Measurements from ENCODE around the gene MARCKS.

Gene MARCKS, protein sequence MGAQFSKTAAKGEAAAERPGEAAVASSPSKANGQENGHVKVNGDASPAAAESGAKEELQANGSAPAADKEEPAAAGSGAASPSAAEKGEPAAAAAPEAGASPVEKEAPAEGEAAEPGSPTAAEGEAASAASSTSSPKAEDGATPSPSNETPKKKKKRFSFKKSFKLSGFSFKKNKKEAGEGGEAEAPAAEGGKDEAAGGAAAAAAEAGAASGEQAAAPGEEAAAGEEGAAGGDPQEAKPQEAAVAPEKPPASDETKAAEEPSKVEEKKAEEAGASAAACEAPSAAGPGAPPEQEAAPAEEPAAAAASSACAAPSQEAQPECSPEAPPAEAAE

DNA sequence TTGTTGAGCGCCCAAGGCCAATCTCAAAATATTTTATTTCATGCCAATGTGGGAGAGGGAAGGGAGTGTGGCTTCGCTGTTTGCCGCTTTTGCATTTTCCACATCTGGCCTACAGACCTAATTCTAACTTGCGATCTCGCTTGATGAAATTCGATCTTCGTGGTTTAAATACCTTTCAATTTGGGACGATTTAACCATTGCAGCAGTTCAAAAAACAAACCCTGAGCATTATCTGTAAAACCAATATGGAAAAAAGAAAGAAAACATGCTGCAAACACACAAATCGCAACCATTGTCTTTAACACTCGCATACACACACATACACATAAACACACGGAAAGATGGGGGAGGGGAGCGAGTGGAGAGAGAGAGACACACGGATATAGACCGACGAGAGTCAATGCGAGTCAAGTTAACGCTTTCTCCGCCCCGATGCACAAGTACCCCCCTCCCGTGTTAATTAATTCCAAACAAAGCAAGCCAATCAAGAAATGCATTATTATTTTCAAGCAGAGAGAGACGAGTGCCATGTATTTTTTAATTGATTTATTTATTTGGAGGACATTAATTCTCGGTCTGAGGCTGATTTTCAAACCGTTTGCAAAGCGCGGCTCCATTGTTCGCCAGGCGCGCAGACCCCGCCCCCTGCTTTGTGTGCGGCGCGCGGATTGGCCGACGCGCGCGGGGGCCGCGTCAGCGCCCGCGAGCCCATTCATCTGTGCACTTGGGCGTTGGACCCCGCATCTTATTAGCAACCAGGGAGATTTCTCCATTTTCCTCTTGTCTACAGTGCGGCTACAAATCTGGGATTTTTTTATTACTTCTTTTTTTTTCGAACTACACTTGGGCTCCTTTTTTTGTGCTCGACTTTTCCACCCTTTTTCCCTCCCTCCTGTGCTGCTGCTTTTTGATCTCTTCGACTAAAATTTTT is at the start of gene MARCKS:
MARCKS (plus strand) TSS at position 721 of the 931 bp plus-strand sequence. CDS start 401 bp downstream, outside the sequence.
- peak; percentile 71 for DNase-seq (ENCODE audit: insufficient read length, low spot score)
- FAIRE-seq, result peak; percentile 65

DNA sequence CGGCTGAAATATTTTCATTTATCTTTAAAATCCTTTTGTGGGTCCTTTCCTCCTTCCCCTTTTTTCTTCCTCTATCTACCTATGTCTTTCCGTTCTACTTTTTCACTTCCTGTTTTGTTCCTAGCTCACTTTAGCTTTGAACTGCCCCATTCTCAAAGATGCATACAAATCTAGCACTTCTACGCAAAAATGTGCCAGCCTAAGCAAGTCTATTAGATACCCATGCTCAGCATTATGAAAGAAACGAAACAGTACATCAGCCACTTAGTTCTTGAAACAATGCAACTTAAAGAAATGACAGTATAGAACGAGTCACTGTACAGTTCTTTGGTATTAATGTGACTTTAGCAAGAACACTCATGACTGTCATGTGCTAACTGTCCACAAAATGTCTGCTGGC is 47.3 kb upstream of the MARCKS start:
- no peak for FAIRE-seq
- no peak for DNase-seq (ENCODE audit: insufficient read length, low spot score)

DNA sequence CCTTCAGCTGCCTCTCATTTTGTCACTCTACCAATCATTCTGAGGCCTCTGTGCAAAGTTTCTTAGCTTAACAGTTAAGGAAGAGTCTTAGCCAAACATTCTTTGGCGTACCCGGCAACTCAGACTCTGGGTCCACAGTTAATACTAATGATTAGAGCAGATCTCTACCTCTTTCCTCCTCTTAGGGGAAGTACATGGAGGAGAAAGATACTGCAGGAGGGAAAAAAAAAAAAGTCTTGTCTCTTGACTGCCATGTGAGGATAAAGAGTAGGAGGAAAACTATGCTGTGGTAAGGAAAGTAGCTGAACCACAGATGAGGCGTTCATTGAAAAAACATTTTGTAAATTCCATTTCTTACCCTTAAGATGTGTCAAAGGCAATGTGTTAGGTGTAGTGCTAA is 44.0 kb upstream of the MARCKS start:
- DNase-seq (ENCODE audit: insufficient read length, low spot score) (peak; percentile 23), FAIRE-seq (no peak)

- no peak for DNase-seq (ENCODE audit: insufficient read length, low spot score)
- FAIRE-seq, result no peak
These were observed 38.6 kb upstream of the MARCKS start for GRCh38 chr6:113818578-113818977.

DNA sequence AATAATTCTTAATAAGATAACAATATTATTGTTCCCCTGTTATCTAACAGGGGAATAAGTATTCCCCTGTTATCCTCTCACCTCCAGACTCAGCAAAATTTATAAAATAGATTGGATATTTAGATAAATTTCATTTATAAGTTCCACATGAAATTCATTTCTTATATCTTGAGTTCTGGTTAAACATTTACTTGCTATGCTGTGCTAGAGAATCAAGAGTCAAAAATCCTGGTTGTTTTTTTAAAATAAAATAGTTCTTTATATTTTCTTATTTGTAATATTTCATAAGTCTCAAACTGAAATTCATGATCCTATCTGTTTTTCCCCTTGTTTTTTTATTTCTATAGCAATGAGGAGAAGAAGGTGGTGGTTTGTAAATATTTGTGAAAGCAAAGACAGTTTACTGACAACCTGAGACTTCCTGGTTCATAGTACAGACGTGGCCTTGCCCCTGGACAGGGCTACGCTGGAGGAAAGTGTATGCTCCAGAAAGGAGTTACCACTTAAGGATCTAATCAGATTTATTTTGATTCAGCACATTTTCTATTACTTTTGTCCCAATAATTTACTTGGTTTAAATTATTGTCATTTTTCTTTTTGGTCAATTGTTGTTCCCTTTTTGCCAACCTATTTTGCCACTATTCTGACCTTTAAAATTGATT is 37.8 kb upstream of the MARCKS start:
- FAIRE-seq (no peak), DNase-seq (ENCODE audit: insufficient read length, low spot score) (no peak)

DNA sequence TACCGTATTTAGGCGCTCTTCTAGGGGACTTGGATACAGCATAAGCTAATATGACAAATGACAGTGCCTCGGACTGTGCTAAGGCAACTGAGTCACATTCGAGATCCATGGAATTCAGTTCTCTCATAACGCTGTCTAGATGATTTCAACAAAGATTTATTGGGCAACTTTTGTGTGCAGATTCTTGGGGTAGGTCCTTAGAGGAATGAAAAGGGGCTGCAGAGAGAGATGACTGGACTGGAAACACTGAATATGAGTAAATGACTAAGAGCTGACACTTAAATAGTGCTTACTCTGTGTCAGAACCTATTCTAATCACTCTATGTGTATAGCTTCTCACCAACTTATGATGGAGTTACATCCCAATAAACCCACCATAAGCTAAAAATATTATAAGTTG is 36.4 kb upstream of the MARCKS start:
- DNase-seq (ENCODE audit: insufficient read length, low spot score) (no peak), FAIRE-seq (no peak)

DNA sequence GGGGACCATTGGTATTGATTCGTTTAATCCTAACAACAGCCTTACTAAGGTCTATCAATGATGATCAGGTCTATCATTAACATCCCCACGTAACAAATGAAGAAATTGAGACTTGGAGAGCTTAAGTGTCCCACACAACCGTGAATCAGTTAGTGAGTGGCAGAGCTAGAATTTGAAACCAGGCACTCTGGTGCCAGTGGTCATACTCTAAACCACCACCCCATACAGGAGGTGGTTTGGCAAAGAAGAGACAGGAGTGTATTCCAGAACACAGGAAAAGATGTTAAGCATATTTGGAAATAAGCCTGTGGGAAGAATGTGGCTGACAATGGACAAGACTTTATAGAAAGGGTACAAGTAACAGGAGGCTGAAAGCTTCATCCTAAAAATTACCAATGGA is 35.7 kb upstream of the MARCKS start:
- FAIRE-seq (no peak), DNase-seq (ENCODE audit: insufficient read length, low spot score) (no peak)

DNA sequence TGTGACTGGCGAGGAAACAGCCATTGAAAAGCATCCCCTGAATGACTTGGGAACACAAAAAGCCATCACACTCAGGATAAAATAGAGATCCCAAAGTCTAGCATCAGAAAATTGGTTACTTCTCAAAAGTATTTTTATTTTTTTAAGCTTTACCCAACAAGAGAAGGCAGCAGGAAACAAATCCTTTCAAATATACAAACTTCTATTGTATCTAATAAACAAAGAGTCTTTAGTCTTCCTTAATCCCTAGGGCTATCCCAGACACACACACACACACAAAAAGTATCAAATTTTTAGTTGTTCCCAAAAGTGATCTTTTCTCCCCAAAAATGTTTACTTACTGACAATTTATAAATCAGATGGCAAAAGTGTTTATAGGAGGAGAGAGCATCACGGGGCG is 33.2 kb upstream of the MARCKS start:
- no peak for FAIRE-seq
- no peak for DNase-seq (ENCODE audit: insufficient read length, low spot score)

DNA sequence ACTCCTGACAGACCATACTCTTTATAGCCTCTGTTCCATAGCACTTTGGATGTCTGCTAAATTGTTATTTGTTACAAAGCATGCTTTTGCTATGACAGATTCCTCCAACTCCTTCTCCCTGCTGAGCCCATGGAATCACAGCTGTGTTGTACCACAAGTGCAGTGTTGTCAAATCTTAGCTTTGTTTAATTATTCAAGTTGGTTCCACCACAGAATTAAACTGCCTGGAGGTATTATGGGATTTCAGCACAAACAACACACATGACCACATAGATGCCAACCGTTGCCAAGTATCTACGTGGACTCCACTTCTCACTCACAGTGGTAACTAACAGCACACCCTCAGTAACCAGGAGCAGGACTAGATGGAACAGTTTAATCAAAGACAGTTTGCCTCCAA is 32.7 kb upstream of the MARCKS start:
- peak; percentile 69 for FAIRE-seq
- DNase-seq (ENCODE audit: insufficient read length, low spot score), result no peak

DNA sequence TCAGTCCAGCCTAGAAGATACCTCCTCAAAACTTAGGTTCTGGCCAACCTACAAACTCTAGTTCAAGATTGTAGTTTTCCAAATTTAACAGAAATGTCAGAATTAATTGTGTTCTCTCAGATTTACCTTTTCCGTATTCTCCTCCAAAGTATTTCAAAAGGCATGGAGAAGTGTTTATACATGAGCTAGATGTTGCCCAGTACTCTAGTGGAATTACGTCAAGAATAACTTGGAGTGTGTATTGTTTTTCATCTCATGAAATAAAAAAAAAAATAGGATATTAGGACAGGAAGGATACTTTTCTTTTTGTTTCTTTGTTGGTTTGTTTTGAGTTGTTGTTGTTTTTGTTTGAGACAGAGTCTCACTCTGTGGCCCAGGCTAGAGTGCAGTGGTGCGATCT is 32.3 kb upstream of the MARCKS start:
- DNase-seq (ENCODE audit: insufficient read length, low spot score) (no peak), FAIRE-seq (no peak)

GRCh38 chr6:113825781-113826180 is 31.4 kb upstream of the MARCKS start:
- FAIRE-seq (no peak), DNase-seq (ENCODE audit: insufficient read length, low spot score) (no peak)

DNA sequence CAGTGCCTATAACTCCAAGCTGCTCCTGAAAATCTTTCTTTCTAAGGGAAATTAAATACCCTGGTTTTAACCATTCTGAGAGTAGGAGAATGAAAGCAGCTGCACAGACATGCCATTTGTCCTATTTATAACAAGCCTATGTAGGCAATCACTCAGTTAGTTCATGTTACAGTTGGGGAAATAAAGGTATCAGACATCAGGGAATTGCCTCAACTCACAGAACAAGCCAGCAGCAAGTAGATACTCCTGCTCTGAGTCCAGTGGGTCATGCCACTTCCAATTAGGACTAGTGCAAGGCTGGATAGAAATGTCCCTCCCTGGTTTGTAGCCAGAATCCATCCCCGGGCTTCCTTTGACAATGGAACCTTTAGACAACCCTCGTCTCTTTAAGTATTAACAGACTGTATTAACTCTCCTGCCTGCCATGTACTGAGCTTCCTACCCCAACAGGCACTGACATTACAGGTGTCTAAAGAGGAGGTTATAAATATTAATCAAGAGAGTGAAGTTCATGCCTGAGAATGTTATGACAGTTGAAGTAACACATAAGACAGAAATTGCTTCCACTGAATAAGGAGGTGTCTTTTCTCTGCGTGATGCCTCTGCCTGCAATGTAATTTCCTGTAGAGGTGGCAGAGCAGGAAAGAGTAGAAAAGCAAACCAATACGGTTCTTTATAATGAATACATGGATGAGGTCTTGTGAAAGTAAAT is 28.0 kb upstream of the MARCKS start:
- FAIRE-seq (no peak), DNase-seq (ENCODE audit: insufficient read length, low spot score) (no peak)

- no peak for DNase-seq (ENCODE audit: insufficient read length, low spot score)
- no peak for FAIRE-seq
These were observed 27.5 kb upstream of the MARCKS start for GRCh38 chr6:113829696-113830045.

DNA sequence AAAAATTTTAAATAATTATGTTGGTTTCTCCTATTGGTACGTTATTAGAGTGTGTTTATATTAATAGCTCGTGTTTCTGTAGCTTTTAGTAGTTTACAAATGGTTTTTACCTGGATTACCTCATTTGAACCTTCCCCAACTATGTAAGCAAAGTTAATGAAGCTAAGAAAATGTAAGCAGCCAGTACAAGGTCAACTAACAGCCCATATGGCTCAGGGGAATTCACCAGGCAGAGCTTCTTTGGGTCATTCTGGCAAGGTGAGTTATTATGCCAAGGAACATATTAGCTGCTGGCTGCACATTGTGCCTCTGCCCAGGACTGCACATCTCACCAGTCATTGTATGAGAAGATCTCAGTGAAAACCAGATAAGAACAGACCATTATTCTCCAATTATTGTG is 27.0 kb upstream of the MARCKS start:
- FAIRE-seq, result no peak
- no peak for DNase-seq (ENCODE audit: insufficient read length, low spot score)

DNA sequence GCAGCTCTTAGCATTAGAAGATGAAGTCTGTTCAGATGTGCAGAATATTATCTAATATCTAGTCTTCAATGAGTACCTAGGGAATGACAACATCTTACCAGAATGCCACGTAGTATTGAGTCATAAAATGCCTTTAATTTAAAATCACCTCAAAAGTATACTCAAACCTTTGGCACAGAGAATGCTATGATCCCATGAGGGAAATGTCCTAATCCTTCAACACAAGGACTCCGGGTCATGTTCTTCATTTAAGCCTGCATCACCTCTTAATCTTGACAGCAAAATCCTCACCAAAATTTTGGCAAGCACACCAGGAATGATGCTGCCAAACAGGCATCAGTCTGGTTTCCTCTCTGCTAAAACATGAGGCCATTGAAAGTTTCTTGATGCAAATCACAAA is 23.6 kb upstream of the MARCKS start:
- FAIRE-seq, result no peak

GRCh38 chr6:113837170-113837569 is 20.0 kb upstream of the MARCKS start:
- no peak for FAIRE-seq
- DNase-seq (ENCODE audit: insufficient read length, low spot score), result no peak

More for the DNA sequence above, 23.6 kb upstream of the MARCKS start:
- no peak for DNase-seq (ENCODE audit: insufficient read length, low spot score)

DNA sequence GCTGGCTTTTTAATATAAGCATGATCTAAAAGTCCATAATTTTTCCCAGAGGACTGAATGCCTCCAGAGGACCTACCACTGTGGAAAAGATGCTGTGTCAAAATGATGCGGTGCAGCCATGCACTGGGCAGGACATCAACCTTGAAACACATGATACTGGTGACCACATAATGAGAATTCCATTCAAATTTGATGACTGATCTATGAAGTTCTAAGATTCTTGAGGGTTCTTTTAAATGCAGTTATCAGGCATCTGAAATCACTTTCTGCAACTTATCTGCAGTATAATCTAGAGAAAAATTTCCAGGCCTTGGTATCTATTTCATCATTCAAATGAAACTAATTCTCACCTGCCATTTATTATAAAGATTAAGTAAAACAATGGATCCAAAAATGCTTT is 15.0 kb upstream of the MARCKS start:
- no peak for DNase-seq (ENCODE audit: insufficient read length, low spot score)
- FAIRE-seq, result no peak

DNA sequence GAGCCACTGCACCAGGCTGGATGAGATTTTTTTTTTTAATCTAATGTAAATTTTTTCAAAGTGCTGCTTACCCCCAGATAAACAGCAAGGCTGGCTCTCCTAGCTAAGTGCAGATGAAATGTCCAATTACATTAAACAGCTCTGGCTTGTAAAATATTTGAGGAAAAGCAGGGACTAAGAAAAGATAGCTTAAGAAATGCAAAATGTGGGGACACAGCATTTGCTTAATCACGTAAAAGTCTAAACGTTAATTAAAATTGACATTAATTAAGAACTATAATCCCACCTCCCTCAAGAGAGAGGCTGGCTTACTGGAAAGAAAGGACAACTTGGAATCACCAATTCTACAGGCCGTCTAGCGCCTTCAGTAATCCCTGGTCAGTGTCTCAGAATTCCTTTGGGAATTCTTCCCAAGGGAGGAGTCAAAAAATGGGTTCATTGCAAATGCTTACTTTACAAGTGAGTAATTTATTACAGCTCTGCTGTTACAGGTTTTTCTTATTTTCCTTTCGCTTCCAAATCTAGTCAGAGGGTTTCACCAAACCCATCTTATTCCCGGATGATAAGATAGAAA is 13.6 kb upstream of the MARCKS start:
- DNase-seq (ENCODE audit: insufficient read length, low spot score), result no peak
- FAIRE-seq, result no peak

- no peak for DNase-seq (ENCODE audit: insufficient read length, low spot score)
- FAIRE-seq, result no peak
These were observed 10.6 kb upstream of the MARCKS start for GRCh38 chr6:113846577-113846976.

DNA sequence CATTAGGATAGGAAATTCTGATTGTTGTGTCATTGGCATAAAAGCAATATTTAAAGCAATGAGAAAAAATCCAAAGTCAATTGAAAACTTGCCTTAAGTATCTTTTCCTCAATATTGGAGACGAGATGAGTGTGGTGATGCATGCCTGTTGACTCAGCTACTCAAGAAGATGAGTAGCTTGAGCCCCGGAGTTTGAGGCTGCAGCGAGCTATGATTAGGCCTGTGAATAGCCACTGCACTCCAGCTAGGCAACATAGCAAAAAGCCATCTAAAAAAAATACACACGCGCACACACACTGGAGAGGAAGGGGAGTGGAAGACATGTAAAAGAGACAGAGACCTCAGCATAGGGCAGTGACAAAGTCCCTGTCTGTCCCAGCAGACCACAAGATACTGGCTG is 9.7 kb upstream of the MARCKS start:
- no peak for FAIRE-seq
- no peak for DNase-seq (ENCODE audit: insufficient read length, low spot score)

Measured in HTR-8/SVneo (cell line).